ENCODE results near the gene HPS1. TPM values are rescaled to one million over a fixed set of nuclear protein-coding genes. Genes with fewer than 3 reads are reported as not detected.

Gene HPS1
- total and polyA plus RNA-seq, 2 of the 8 experiments (the other 6 are each of a cell fraction or from before 2014, with no cell fraction given): 38.7 to 61.7 TPM

DNA sequence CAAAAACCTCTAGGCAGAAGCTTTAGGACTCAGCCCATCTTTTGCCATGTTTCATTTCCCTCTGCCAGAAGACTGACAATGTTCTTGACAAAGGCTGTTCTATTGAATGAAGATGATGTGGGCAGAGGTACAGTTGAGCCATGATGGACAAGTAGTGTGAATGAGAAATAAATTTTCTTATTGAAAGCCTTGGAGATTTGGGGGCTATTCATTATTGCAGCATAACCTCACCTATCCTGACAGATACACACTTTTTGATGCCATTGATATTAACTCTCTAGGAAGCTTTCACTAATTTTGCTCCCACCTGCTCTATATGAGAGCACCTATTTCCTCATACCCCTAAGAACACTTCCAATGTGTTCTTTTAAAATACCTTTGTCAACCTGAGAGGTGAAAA lies 36.9 kb upstream of the HPS1 start:
- Histone ChIP-seq H2AFZ (ENCODE audit: low read length) (no peak overlapping the region), H4K91ac (replicated peaks; ENCODE audit: insufficient read length, low read length) (no peak overlapping the region), H3K4me3 (ENCODE audit: extremely low read depth in 1 of 4, insufficient read depth in 2 of 4, low read depth in 3 of 4, low read length in 4 of 4) (no peak overlapping the region), H4K8ac (ENCODE audit: extremely low read depth, insufficient read depth, low read length) (no peak overlapping the region), H3K27ac (ENCODE audit: low read depth, low read length) (no peak overlapping the region), H2BK15ac (ENCODE audit: low read length) (no peak overlapping the region), H3K4me1 (replicated peaks in 1 of 4; ENCODE audit: control insufficient read depth in 3 of 4, insufficient read depth in 4 of 4, low read length in 3 of 4) (no peaks in the 10 kb centered on the region), H3K23ac (ENCODE audit: insufficient read length) (no peak overlapping the region), H3K9ac (replicated peaks in 1 of 4; ENCODE audit: extremely low read depth in 1 of 4, low read depth in 3 of 4, low read length in 3 of 4) (no peak overlapping the region), H3K79me1 (ENCODE audit: low read depth, low read length) (no peaks in the 10 kb centered on the region), H2AK5ac (ENCODE audit: low read depth, low read length) (no peak overlapping the region), H2BK20ac (ENCODE audit: low read length) (no peak overlapping the region), H3K56ac (replicated peaks; ENCODE audit: insufficient read length, low read depth, low read length) (no peak overlapping the region), H3K23me2 (ENCODE audit: low read depth, low read length) (no peaks in the 10 kb centered on the region), H3K9me3 (ENCODE audit: insufficient read depth in 2 of 2, low read depth in 1 of 2, low read length in 1 of 2) (peaks cover 3% of the 10 kb centered on the region in 2 experiments; a peak in 2 of 4 replicates), H3K4ac (replicated peaks; ENCODE audit: insufficient read length, low read depth, low read length) (no peak overlapping the region), H3K27me3 (replicated peaks in 1 of 4; ENCODE audit: control insufficient read depth in 3 of 4, extremely low read depth in 1 of 4, insufficient read depth in 3 of 4, low read length in 3 of 4) (no peaks in the 10 kb centered on the region), H3K14ac (ENCODE audit: insufficient read length) (no peak overlapping the region), H3K79me2 (ENCODE audit: control insufficient read depth in 1 of 2, insufficient read depth in 2 of 2, low read length in 2 of 2) (no peaks in the 10 kb centered on the region), H3K18ac (ENCODE audit: extremely low read depth, low read length) (no peak overlapping the region), H3K36me3 (ENCODE audit: control insufficient read depth in 2 of 4, insufficient read depth in 4 of 4, low read length in 3 of 4) (no peaks in the 10 kb centered on the region), H2BK12ac (ENCODE audit: low read depth, low read length) (no peak overlapping the region), H4K20me1 (replicated peaks in 1 of 2; ENCODE audit: control insufficient read depth in 1 of 2, insufficient read depth in 2 of 2, low read length in 2 of 2) (no peaks in the 10 kb centered on the region), H2BK5ac (ENCODE audit: low read depth, low read length) (no peak overlapping the region), H2BK120ac (replicated peaks; ENCODE audit: low read depth, low read length) (no peak overlapping the region), H4K5ac (ENCODE audit: insufficient read length, low read depth, low read length) (no peak overlapping the region), H3K4me2 (ENCODE audit: insufficient read depth in 1 of 2, low read depth in 2 of 2, low read length in 2 of 2) (no peak overlapping the region)
- CTCF ChIA-PET (ENCODE audit: partially characterized antibody): no interaction called here
- no peak for DNase-seq (ENCODE audit: low read depth in 1 of 2, low spot score in 2 of 2)
- no peak for FAIRE-seq
- POLR2A ChIA-PET (ENCODE audit: partially characterized antibody): no interaction called here
- TF ChIP-seq NANOG (IDR thresholded peaks at IDR 0.05; ENCODE audit: insufficient read depth, low read depth, low read length, poor library complexity, severe bottlenecking): no peak
- TF ChIP-seq, protein P1, sequence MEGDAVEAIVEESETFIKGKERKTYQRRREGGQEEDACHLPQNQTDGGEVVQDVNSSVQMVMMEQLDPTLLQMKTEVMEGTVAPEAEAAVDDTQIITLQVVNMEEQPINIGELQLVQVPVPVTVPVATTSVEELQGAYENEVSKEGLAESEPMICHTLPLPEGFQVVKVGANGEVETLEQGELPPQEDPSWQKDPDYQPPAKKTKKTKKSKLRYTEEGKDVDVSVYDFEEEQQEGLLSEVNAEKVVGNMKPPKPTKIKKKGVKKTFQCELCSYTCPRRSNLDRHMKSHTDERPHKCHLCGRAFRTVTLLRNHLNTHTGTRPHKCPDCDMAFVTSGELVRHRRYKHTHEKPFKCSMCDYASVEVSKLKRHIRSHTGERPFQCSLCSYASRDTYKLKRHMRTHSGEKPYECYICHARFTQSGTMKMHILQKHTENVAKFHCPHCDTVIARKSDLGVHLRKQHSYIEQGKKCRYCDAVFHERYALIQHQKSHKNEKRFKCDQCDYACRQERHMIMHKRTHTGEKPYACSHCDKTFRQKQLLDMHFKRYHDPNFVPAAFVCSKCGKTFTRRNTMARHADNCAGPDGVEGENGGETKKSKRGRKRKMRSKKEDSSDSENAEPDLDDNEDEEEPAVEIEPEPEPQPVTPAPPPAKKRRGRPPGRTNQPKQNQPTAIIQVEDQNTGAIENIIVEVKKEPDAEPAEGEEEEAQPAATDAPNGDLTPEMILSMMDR (IDR thresholded peaks at IDR 0.05; ENCODE audit: control extremely low read depth in 1 of 3, insufficient read depth in 1 of 3, low read depth in 1 of 3, low read length in 3 of 3): no peak

Measured in H1 (cell line).